Measurements from ENCODE around the gene DBX2.
A peak's percentile ranks its signal among the peaks of the same experiment; 100 is the strongest.

Gene DBX2

GRCh38 chr12:45012749-45013148, 38.1 kb downstream of the DBX2 start:
- no peak overlapping the region for H3K18ac ChIP-seq (ENCODE audit: low read depth in 1 of 2, low read length in 2 of 2)
- no peaks in the 10 kb centered on the region for H3K4me1 ChIP-seq (ENCODE audit: control insufficient read depth, insufficient read depth, low read depth, low read length)
- H2AK5ac ChIP-seq (ENCODE audit: low read length, severe bottlenecking), result no peak overlapping the region
- no peak overlapping the region for H3K14ac ChIP-seq (ENCODE audit: low read length in 2 of 2)
- H2BK15ac ChIP-seq (ENCODE audit: low read depth, poor library complexity, severe bottlenecking), result no peak overlapping the region
- no peaks in the 10 kb centered on the region for H3K9me3 ChIP-seq (ENCODE audit: control insufficient read depth, low read length)
- H3K23ac ChIP-seq (ENCODE audit: low read length in 2 of 2), result no peak overlapping the region
- WGBS, result 84% methylated on average over 3 of the region's 3 CpGs
- no peak overlapping the region for H3K27ac ChIP-seq (ENCODE audit: low read length, poor library complexity, severe bottlenecking)
- H3K9ac ChIP-seq (ENCODE audit: low read length), result no peak overlapping the region
- no peak overlapping the region for H4K8ac ChIP-seq (ENCODE audit: low read length)
- H2AFZ ChIP-seq (ENCODE audit: low read depth, low read length), result no peak overlapping the region
- no peak overlapping the region for H2BK5ac ChIP-seq (ENCODE audit: low read depth, low read length, poor library complexity, severe bottlenecking)
- no peak overlapping the region for H3K4me2 ChIP-seq (ENCODE audit: low read length, poor library complexity, severe bottlenecking)
- DNase-seq, result no peak
- no peaks in the 10 kb centered on the region for H3K27me3 ChIP-seq (ENCODE audit: control insufficient read depth in 1 of 2, insufficient read depth in 1 of 2, low read length in 2 of 2)
- H2BK12ac ChIP-seq (ENCODE audit: low read length in 2 of 2), result no peak overlapping the region
- no peak overlapping the region for H3K4ac ChIP-seq (ENCODE audit: low read depth in 1 of 2, low read length in 2 of 2)
- no peak overlapping the region for H4K91ac ChIP-seq (ENCODE audit: low read length)
- no peak overlapping the region for H3K4me3 ChIP-seq (ENCODE audit: insufficient read depth in 1 of 2, low read depth in 1 of 2, low read length in 2 of 2)
- no peak overlapping the region for H2BK120ac ChIP-seq (ENCODE audit: low read depth, low read length)
- H3K36me3 ChIP-seq (ENCODE audit: control insufficient read depth in 1 of 2, insufficient read depth in 2 of 2, low read depth in 1 of 2, low read length in 2 of 2), result no peaks in the 10 kb centered on the region
- no peaks in the 10 kb centered on the region for H3K79me1 ChIP-seq (replicated peaks; ENCODE audit: low read length, poor library complexity, severe bottlenecking)

- no peak overlapping the region for H3K23ac ChIP-seq (ENCODE audit: low read length in 2 of 2)
- H4K8ac ChIP-seq (ENCODE audit: low read length), result no peak overlapping the region
- H3K36me3 ChIP-seq (ENCODE audit: control insufficient read depth in 1 of 2, insufficient read depth in 2 of 2, low read depth in 1 of 2, low read length in 2 of 2), result no peaks in the 10 kb centered on the region
- H2BK15ac ChIP-seq (ENCODE audit: low read depth, poor library complexity, severe bottlenecking), result no peak overlapping the region
- no peak for DNase-seq
- H3K4me3 ChIP-seq (ENCODE audit: insufficient read depth in 1 of 2, low read depth in 1 of 2, low read length in 2 of 2), result peak overlapping the region in 1 of 2 experiments; percentile 16
- H4K91ac ChIP-seq (ENCODE audit: low read length), result no peak overlapping the region
- H3K9me3 ChIP-seq (ENCODE audit: control insufficient read depth, low read length), result no peaks in the 10 kb centered on the region
- no peak overlapping the region for H3K4ac ChIP-seq (ENCODE audit: low read depth in 1 of 2, low read length in 2 of 2)
- no peak overlapping the region for H2AFZ ChIP-seq (ENCODE audit: low read depth, low read length)
- H3K18ac ChIP-seq (ENCODE audit: low read depth in 1 of 2, low read length in 2 of 2), result no peak overlapping the region
- H3K79me1 ChIP-seq (replicated peaks; ENCODE audit: low read length, poor library complexity, severe bottlenecking), result no peaks in the 10 kb centered on the region
- H3K27me3 ChIP-seq (ENCODE audit: control insufficient read depth in 1 of 2, insufficient read depth in 1 of 2, low read length in 2 of 2), result no peaks in the 10 kb centered on the region
- no peak overlapping the region for H2BK5ac ChIP-seq (ENCODE audit: low read depth, low read length, poor library complexity, severe bottlenecking)
- H3K4me1 ChIP-seq (ENCODE audit: control insufficient read depth, insufficient read depth, low read depth, low read length), result no peaks in the 10 kb centered on the region
- H2BK120ac ChIP-seq (ENCODE audit: low read depth, low read length), result no peak overlapping the region
- no CpG with 5 or more reads among the region's 4 CpGs for WGBS
- no peak overlapping the region for H3K9ac ChIP-seq (ENCODE audit: low read length)
- no peak overlapping the region for H2BK12ac ChIP-seq (ENCODE audit: low read length in 2 of 2)
- no peak overlapping the region for H3K4me2 ChIP-seq (ENCODE audit: low read length, poor library complexity, severe bottlenecking)
- no peak overlapping the region for H2AK5ac ChIP-seq (ENCODE audit: low read length, severe bottlenecking)
- no peak overlapping the region for H3K14ac ChIP-seq (ENCODE audit: low read length in 2 of 2)
- H3K27ac ChIP-seq (ENCODE audit: low read length, poor library complexity, severe bottlenecking), result no peak overlapping the region
Observed at GRCh38 chr12:45010059-45010458, 40.8 kb downstream of the DBX2 start.

DNA sequence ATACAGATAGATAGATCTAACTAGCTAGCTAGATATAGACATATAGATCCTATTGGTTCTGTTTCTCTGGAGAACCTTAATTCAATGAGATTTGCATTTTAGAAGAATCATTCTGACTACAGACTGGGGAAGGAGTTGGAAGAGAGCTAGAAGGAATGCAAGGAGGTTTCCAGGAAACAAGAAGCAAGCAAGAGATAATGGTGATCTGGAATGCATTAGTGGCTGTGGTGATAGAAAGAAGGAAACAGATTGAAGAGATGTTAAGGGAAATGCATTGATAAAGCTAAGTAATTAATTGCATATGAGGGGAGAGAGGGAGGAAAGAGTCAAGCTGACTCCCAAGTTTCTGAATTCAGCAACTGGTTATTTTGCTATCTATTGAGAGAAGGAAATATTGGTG, 42.7 kb downstream of the DBX2 start:
- Histone ChIP-seq H3K14ac (ENCODE audit: low read length in 2 of 2) (no peak overlapping the region), H2BK15ac (ENCODE audit: low read depth, poor library complexity, severe bottlenecking) (no peak overlapping the region), H3K36me3 (ENCODE audit: control insufficient read depth in 1 of 2, insufficient read depth in 2 of 2, low read depth in 1 of 2, low read length in 2 of 2) (no peaks in the 10 kb centered on the region), H3K23ac (ENCODE audit: low read length in 2 of 2) (no peak overlapping the region), H3K4me1 (ENCODE audit: control insufficient read depth, insufficient read depth, low read depth, low read length) (no peaks in the 10 kb centered on the region), H2AK5ac (ENCODE audit: low read length, severe bottlenecking) (no peak overlapping the region), H3K18ac (ENCODE audit: low read depth in 1 of 2, low read length in 2 of 2) (no peak overlapping the region), H3K9ac (ENCODE audit: low read length) (no peak overlapping the region), H2BK120ac (ENCODE audit: low read depth, low read length) (no peak overlapping the region), H2AFZ (ENCODE audit: low read depth, low read length) (no peak overlapping the region), H3K27me3 (ENCODE audit: control insufficient read depth in 1 of 2, insufficient read depth in 1 of 2, low read length in 2 of 2) (peaks cover 0 to 5% of the 10 kb centered on the region in 2 experiments), H3K4me2 (ENCODE audit: low read length, poor library complexity, severe bottlenecking) (no peak overlapping the region), H4K8ac (ENCODE audit: low read length) (no peak overlapping the region), H2BK12ac (ENCODE audit: low read length in 2 of 2) (no peak overlapping the region), H2BK5ac (ENCODE audit: low read depth, low read length, poor library complexity, severe bottlenecking) (no peak overlapping the region), H4K91ac (ENCODE audit: low read length) (no peak overlapping the region), H3K4ac (ENCODE audit: low read depth in 1 of 2, low read length in 2 of 2) (no peak overlapping the region), H3K9me3 (ENCODE audit: control insufficient read depth, low read length) (no peaks in the 10 kb centered on the region), H3K27ac (ENCODE audit: low read length, poor library complexity, severe bottlenecking) (no peak overlapping the region), H3K4me3 (ENCODE audit: insufficient read depth in 1 of 2, low read depth in 1 of 2, low read length in 2 of 2) (no peak overlapping the region), H3K79me1 (replicated peaks; ENCODE audit: low read length, poor library complexity, severe bottlenecking) (no peaks in the 10 kb centered on the region)
- DNase-seq, result no peak

DNA sequence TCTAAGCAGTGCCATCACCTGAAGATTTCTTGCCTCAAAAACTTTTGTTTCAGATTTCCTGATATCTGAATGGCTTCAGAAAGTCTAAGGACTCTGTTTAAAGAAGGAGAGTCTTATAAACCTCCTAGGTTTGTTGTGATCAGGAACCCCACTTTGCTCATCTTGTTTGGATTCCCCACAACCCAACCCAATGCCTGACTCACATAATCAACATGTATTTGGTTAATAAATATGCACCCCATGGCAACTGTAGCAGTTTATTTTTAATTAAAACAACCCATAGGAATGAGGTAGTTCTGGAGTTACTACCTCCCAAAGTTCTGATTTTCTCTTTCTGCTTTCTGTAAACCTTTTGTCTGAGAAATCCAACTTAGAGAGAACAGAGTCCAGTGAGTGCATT, 51.5 kb downstream of the DBX2 start:
- Histone ChIP-seq H3K4me1 (ENCODE audit: control insufficient read depth, insufficient read depth, low read depth, low read length) (no peaks in the 10 kb centered on the region), H3K9me3 (ENCODE audit: control insufficient read depth, low read length) (no peaks in the 10 kb centered on the region), H3K4ac (ENCODE audit: low read depth in 1 of 2, low read length in 2 of 2) (no peak overlapping the region), H3K4me3 (ENCODE audit: insufficient read depth in 1 of 2, low read depth in 1 of 2, low read length in 2 of 2) (no peak overlapping the region), H2AFZ (ENCODE audit: low read depth, low read length) (no peak overlapping the region), H3K36me3 (ENCODE audit: control insufficient read depth in 1 of 2, insufficient read depth in 2 of 2, low read depth in 1 of 2, low read length in 2 of 2) (no peaks in the 10 kb centered on the region), H3K4me2 (ENCODE audit: low read length, poor library complexity, severe bottlenecking) (no peak overlapping the region), H4K91ac (ENCODE audit: low read length) (no peak overlapping the region), H2BK12ac (ENCODE audit: low read length in 2 of 2) (no peak overlapping the region), H3K27me3 (ENCODE audit: control insufficient read depth in 1 of 2, insufficient read depth in 1 of 2, low read length in 2 of 2) (peaks cover 0 to 8% of the 10 kb centered on the region in 2 experiments), H3K9ac (ENCODE audit: low read length) (no peak overlapping the region), H3K14ac (ENCODE audit: low read length in 2 of 2) (no peak overlapping the region), H3K23ac (ENCODE audit: low read length in 2 of 2) (no peak overlapping the region), H3K18ac (ENCODE audit: low read depth in 1 of 2, low read length in 2 of 2) (no peak overlapping the region), H2BK120ac (ENCODE audit: low read depth, low read length) (no peak overlapping the region), H2AK5ac (ENCODE audit: low read length, severe bottlenecking) (no peak overlapping the region), H3K79me1 (replicated peaks; ENCODE audit: low read length, poor library complexity, severe bottlenecking) (no peaks in the 10 kb centered on the region), H4K8ac (ENCODE audit: low read length) (no peak overlapping the region), H2BK5ac (ENCODE audit: low read depth, low read length, poor library complexity, severe bottlenecking) (no peak overlapping the region), H2BK15ac (ENCODE audit: low read depth, poor library complexity, severe bottlenecking) (no peak overlapping the region), H3K27ac (ENCODE audit: low read length, poor library complexity, severe bottlenecking) (no peak overlapping the region)
- no peak for DNase-seq
